ENCODE measurements around the gene SRL.
"Not testable (repeated sequence)": the region's sequence is repeated elsewhere in the genome, so short reads cannot be mapped to it uniquely, and the experiment has no call there.

The SRL gene

DNA sequence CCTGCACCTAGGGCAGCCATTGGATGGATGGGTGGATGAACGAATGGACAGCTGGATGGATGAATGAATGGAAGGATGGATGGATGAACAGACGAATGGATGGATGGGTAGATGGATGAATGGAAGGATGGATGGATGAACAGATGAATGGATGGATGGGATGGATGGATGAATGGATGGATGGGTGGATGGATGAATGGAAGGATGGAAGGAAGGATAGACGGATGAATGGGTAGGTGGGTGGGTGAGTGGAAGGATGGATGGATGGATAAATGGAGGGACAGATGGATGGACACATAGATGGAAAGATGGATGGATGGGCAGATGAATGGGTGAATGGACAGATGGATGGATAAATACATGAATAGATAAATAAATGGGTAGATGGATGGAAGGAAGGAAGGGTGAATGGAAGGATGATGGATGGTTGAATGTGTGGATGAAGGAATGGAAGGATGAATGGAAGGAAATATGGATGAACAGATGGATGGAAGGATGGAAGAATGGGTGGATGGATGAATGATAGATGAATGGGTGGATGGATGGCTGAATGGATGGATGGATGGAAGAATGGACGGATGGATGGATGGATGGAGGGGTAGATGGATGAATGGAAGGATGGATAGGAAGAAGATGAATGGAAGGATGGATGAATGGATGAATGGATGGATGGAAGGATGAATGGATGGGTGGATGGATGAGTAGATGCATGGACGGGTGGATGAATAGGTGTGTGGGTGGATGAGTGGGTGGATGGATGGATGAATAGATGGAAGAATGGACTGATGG, 15.4 kb downstream of the SRL start:
- no peak for DNase-seq (ENCODE audit: low read depth)

DNA sequence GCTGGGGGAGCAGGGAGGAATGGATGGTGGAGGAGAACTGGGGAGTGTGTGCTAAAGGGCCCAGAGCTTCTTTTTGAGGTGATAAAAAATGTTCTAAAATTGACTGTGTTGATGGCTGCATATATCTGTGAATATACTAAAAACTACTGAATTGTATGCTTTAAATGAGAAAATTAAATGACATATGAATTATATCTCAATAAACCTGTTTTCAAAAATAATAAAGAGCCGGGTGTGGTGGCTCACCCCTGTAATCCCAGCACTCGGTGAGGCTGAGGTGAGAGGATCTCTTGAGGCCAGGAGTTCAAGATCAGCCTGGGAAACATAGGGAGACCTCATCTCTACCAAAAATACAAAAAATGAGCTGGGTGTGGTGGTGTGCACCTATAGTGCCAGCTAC, 16.8 kb downstream of the SRL start:
- DNase-seq (ENCODE audit: low read depth), result no peak

DNA sequence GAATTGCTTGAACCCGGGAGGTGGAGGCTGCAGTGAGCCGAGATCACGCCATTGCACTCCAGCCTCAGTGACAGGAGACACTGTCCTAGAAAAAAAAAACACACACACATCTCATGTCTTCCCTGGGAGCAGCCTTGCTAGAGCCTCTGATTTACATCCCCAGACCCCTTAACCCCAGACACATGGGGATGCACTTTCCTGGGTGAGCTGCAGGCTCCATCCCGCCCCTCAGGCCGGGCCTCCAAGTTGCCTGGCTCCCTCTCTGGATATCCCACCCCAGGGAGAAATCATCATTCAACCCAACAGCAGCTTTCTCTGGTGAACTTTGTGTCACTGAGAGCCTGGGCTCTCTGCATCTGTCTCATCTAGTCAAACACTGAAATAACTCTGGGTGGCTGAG, 21.5 kb downstream of the SRL start:
- no peak for DNase-seq (ENCODE audit: low read depth)

DNA sequence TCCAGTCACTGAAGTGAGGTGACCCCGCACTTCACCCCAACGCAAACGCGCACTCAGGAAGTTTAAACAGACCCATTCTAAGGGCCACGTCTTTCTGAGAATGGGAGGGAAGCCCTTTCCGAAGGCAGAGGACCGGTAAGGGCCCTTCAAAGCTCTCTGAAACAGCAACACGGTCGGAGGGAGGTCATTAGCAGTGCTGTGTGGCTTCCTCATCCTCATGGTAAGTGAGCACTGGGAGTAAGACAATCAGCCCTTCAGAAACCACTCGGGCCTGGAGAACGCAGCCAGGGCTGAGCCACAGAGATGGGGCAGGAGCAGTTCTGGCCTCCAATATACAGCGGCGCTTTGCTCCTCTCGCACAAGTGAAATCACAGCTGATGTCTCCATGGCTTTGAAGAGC, 23.7 kb downstream of the SRL start:
- DNase-seq (ENCODE audit: low read depth), result no peak

DNA sequence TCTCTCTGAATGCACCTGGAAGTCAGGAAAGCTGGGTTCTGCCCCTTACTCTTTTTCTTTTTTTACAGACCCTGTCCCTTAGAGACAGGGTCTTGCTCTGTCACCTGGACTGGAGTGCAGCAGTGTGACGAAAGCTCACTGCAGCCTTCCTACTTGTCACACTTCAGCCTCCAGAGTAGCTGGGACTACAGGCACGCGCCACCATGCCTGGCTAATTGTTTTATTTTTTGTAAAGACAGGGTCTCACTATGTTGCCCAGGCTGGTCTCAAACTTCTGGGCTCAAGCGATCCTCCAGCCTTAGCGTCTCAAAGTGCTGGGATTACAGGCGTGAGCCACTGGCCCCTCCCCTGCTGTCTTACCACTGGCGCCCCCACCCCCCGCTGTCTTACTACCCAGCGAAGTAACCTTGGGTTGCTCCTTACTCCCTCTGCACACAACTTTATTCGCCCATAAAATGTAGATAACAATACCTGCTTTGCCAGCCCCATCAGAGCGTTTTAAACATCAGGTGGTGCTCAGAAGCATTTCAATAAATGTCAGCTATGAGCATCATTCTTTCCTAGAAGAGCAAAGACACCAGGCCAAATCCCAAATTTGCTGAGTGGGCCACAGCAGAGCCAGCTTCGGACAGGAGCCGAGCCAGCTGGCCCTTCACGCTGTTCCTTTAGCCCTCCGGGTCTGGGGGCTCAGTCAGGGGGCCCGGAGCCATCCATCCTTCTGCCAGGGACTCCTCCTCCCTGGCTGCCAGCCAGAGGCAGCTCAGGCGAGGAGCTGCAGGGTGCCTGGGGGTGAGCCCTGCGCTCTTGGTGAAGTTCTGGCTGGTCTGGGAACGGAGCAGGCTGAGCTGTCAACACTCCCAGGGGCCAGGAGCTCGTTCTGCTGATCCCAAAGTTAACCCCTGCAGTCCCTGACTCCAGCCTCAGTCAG, 24.4 kb downstream of the SRL start:
- no peak for DNase-seq (ENCODE audit: low read depth)

DNA sequence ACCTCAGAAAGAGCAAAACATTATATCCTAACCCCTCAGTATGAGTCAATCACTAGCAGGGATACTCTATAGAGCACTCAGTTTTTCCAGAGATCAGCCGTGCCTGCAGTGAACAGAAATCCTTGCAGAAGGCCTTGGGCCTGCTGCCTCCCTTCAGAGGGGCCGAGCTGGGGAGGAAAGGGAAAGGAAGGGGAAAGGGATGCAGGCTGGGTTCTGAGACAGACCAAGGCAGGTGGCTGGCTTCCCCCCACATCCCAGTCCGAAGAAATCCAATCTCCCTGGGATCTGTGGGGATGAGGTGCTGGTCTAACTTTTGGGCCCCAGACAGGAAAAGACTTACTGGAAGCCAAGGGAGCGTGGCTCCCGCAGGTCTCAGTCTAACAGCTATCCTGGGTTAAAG, 25.3 kb downstream of the SRL start:
- no peak for DNase-seq (ENCODE audit: low read depth)

DNA sequence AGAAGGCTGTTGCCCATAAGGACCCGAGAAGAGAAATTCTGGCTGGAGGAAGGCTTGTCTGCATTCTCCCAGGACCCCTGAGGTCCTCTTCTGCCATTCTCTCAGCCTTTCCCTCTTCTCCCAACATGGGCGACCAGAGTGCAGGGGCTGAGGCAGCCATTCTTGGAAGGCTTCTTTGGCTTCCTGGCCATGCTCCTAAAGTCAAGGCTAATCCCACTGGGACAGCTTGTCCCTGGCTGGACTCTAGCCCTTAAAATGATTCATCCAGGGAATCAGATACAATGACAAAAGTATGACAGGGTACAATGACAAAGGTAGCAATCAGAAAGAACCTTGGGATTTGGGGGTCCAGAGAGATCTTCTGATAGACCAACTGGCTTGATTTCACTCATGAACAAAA, 26.8 kb downstream of the SRL start:
- no peak for DNase-seq (ENCODE audit: low read depth)

DNA sequence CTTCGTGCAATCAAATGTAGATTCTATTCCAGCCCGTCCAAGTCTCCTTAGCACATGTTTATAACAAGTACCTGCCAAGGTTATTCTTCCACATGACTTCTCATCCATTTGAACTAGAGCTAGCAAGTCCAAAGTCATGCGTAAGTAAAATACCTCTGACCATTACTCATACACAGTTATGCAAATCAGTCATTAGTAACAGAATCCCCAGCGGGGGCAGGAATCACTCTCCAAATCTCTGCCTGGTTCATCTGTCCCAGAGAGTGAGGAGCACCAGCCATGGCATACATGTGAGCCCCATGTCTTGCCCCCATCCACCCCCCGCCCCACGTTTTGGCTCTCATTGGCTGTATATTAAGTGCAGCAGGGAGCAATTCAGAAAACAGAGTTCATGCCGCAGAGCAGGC, 27.7 kb downstream of the SRL start:
- DNase-seq (ENCODE audit: low read depth), result no peak

DNA sequence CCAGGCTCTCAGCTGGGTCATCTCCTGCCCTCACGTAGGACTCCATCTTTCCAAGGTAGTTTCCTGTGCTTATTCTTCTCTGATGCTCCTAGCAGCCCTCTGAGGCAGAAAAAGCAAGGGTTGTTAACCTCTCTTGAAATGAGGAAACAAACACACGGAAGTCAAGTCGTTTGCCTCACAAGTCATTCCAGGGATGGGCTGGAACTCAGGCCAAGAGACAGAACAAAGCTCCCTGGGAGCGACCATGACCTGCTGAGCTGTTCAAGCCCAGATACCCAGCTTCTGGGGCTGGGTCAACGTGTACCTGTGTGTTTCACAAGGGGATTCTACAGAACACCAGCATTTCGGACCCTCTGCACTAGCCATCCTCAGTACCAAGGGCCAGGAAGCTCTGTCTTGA, 28.1 kb downstream of the SRL start:
- no peak for DNase-seq (ENCODE audit: low read depth)

DNA sequence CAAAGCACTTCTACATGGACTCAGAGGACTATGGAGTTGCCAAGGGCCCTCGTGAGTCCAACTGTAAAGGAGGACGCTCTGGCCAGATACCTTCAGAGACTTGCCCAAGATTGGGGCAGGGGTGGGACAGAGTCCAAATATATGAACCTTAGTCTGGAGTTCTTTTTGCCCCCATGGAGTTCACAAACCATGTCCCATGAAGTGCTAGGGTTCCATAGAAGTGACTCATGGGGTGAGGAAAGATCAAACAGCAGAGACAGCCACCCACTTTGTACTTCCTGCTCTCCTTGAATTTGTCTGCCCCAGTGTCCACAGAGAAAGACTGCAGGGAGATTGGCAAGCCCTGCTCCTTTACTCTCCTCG, 29.0 kb downstream of the SRL start:
- DNase-seq (ENCODE audit: low read depth), result no peak

DNA sequence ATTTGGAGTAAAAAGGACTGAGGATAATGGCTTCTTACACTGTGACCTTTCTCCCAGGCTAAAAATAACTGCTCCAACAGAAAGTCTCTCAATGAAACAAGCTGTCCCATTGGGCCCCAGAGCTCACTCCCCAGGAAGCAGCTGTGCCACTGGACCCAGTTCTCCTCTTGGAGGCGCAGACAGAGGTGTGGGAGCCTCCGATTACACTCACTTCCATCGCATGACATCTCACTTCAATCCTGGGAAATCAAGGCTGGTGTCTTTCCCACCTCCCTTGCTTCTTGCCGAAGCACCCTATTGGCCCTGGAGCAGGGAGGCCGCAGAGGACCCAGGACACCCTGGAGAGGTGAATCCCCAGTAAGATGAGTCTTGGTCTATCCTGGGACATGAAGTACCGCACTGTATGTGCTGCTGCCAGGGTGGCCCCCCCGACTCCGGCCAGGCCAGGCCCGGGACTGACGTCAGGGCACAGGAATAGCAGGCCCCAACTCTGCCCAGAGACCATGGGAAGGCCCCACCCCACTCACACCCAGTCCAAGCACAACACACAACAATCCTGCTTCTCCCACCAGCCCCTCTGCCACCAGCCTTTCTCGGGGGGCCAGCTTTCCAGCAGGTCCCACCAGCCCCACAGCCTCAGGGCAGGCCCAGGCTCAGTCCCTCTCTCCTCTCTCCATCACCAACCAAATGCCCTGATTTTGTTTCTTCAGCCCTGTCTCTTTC, 29.5 kb downstream of the SRL start:
- no peak for DNase-seq (ENCODE audit: low read depth)

DNA sequence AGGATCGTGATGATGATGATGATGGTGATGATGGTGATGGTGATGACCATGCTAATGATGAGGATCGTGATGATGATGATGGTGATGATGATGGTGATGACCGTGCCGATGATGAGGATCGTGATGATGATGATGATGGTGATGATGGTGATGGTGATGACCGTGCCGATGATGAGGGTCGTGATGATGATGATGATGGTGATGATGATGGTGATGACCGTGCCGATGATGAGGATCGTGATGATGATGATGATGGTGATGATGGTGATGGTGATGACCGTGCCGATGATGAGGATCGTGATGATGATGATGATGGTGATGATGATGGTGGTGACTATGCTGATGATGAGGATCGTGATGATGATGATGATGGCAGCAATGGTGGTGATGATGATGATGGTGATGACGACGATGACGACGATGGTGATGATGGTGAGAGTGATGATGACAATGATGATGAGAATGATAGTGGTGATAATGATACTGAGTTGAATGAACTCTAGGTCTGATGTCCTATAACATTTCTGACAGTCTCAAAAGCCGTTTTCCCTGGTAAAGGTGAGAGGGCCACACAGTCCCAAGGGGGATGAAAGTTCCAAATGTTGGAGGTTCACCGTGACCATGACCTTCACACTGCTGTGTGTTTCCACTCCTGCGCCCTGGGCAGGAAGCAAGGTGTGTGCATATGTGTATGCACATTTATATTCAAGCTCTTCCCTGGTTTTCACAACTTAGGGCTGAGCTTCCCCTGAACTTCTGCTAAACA, 30.3 kb downstream of the SRL start:
- not testable (repeated sequence) for DNase-seq (ENCODE audit: low read depth)

DNA sequence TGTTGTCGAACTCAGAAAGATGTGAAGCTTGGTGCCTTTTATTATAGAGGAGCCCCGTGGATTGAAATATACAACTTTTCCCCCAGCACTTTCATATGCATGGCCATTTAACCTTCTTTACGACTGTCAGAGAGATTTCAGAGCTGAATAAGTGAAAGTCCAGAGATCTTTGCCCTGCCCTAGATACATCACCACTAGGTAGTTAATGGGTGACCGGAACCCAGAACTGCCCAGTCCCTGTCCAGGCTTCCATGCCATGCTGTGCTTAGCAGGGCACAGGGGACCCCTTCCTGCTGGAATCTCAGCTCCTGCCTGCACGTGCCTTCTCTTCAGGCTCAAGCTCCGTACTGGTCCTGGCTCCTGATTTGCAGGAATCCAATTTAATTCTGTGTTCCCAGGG, 32.2 kb downstream of the SRL start:
- no peak for DNase-seq (ENCODE audit: low read depth)

DNA sequence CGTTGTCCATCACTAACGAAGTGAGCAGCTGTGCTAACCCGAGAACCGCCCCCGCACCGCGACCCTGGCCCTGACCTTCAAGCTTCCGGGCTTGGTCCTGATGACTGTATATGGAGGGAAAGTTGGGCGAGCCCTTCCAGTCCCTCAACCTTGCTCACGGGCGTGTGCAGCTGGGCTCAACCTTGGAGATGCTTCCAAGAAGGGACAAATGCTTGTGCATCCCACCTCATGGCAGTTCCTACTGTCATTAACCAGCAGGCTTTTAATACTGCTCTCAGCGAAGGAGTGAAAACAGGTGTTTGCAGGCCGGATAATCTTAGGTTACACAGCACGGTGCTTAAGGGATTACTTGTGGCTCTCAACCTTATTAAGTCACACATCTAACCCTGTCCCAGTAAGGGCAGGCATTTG, 33.5 kb downstream of the SRL start:
- DNase-seq (ENCODE audit: low read depth), result no peak

DNA sequence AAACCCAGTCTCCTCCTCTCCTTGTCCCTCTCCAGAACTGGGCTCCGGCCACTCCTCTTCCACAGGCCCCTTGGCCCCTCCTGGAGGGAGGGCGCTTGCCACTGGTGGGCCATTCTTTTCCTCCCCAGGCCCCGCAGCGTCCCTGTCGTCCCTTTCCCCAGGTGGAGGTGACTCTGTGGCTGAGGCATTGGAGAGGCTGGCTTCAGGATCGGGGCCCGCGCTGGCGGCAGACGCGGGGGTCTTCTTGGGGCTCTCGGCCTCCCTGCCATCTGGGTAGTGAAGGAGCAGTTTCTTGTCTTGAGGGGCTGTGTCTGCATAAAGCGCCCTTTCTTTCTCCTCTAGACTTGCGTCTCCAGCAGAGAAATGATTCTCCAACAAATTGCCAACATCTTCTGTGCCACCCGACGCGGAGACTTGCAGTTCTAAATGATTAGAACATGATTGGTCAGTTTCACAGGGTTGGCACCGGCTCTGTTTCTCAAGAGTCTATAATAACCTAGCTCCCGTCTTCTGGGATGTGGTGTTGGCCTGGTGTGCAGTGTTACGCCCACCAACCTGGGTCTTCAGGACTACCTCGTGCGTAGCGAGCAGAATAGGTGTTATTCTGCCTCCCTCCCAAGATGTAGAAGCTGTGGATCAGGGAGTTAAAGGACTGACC, 34.1 kb downstream of the SRL start:
- DNase-seq (ENCODE audit: low read depth), result no peak

DNA sequence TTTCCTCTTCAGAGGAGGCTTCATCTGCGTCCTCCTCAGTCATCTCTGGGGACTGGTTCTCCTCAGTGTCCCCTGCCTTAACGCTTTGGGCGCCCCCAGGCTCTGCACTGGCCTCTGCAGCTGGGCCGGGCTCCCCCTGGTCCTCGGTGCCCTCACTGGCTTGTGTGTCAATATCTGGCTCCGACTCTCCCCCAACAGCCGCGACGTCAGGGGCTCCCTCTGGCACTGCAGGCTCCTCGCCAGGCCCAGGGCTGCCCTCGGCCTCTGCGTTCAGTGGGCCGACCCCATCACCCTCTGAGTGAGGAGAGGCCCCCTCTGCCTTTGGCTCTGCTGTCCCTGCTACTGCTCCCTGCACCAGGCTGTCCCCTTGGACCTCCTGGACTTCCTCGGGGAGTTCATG, 34.7 kb downstream of the SRL start:
- DNase-seq (ENCODE audit: low read depth), result no peak

DNA sequence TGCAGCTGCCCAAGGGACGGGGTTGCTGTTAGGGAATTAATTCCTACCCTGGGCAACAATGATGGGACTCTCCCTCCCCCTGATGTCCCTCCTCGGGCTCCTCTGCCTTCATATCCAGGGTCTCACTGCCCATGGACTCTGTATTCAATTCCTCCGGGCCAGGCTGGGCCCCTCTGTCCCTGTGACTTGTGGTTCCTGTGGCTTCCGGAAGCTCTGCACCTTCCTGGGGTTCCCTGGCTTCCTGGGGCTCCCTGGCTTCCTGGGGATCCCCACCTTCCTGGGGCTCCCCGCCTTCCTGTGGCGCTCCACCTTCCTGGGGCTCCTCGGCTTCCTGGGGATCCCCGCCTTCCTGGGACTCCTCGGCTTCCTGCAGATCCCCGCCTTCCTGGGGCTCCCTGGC, 35.2 kb downstream of the SRL start:
- DNase-seq (ENCODE audit: low read depth), result no peak

DNA sequence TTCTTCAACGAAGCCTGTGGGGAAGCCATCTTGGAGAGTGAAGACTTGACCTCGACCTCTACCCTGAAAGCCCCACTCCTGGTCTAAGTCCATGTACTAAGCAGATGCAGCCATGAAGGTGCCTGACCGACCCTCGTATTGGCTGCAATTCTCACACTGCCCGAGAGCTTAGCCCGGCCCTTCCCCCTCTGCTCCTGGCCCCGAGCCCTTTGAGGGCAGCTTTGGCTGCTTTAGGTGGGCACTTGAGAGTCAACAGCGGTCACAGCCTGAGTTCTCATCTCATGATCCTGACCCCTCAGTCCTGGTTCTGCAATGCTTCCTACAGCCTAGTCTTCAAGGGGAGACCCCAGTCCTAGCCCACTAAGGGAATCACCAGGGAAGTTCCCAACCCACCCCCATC, 35.9 kb downstream of the SRL start:
- DNase-seq (ENCODE audit: low read depth), result no peak

DNA sequence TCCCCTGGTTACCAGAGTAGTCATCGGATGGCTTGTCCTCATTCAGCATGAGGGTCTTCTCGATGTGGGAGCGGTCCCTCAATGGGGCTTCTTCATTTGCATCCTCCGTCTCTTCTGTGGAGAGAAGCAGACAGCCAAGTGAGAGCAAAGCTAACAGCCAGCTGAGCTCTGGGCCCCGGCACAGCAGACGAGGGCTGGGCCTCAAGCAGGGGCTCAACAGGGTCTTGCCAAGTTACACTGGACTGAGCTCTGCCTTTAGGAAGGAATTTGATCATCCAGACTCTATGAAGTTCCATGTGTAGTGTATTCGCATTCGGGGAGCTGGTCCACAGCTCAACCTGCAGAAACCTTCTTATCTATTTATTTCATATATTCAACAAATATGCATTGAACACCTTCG, 37.4 kb downstream of the SRL start:
- no peak for DNase-seq (ENCODE audit: low read depth)

DNA sequence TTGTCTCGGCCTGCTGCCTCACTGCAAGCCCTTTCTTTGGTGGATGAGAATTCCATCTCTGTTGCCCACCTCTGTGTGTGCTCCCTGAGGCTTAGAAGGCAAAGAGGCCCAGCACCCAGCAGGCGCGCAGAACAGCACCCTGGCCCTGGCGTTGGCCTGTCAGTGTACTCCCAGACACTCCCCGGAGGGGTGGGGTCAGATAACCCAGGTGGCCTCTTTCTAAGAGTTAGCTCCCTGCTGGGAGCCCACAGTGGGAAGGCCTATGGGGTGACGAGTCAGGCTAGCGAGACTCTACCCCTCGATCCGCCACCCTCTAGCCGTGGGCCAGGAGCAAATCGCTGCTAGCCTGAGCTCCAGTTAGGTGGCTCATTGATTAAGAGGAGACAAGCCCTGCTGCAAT, 38.1 kb downstream of the SRL start:
- DNase-seq (ENCODE audit: low read depth), result no peak

DNA sequence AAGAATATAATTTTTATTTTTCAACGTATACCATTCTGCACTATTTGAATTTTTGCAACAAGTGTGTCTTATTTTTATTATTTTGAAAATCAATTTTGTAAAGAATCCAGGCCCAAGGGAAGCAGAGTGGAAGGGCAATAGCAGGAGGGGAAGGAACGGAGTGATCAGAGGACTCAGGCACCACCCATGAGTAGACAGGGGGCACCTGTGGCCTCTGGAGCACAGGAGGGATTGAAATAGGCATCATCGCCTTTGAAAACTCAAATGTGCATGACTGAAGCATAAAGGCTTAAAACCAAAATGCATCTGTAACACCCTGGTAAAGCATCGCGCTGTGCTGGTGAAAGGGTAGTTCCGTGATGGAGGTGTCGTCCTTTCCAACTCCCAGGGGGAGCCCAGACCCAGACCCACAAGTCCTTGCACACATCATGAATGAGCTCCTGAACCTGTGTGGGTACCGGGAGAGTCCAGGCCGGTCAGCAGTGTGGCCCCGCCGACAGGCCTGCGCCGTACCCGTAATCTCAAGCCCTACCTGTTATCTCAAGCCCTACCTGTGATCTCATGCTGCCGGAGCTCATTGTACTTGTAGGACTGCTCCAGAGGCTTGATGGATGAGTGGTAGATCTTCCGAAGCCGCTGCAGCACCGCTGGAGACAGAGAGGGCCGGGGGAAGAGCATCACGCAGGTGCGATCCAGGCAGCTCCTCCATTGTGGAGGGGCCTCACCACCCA, 39.1 kb downstream of the SRL start:
- no peak for DNase-seq (ENCODE audit: low read depth)

Measured in activated T-cell treated with anti-CD3 and anti-CD28 coated beads for 24 hours (primary cell).